Central memory CD4-positive, alpha-beta T cell (primary cell): ENCODE results near the gene MUSK.
"Not testable (repeated sequence)": the region's sequence is repeated elsewhere in the genome, so short reads cannot be mapped to it uniquely, and the experiment has no call there.

Experiments
- DNase-seq: peaks from one replicate; pipeline ENCODE4 v3.0.0; 2022

Gene MUSK

GRCh38 chr9:110812886-110813285 is 144.3 kb downstream of the MUSK start:
- DNase-seq: no peak

GRCh38 chr9:110814159-110814558 is 145.6 kb downstream of the MUSK start:
- no peak for DNase-seq

- no peak for DNase-seq
These were observed 146.8 kb downstream of the MUSK start for GRCh38 chr9:110815361-110815760.

GRCh38 chr9:110820381-110820780 is 151.8 kb downstream of the MUSK start:
- DNase-seq: no peak

- no peak for DNase-seq
These were observed 152.5 kb downstream of the MUSK start for GRCh38 chr9:110821064-110821463.

GRCh38 chr9:110825129-110825528 is 156.5 kb downstream of the MUSK start:
- not testable (repeated sequence) for DNase-seq

GRCh38 chr9:110825950-110826349 is 157.4 kb downstream of the MUSK start:
- DNase-seq: no peak

- DNase-seq: not testable (repeated sequence)
These were observed 157.8 kb downstream of the MUSK start for GRCh38 chr9:110826400-110826799.

- DNase-seq: no peak
These were observed 159.7 kb downstream of the MUSK start for GRCh38 chr9:110828264-110828663.

- DNase-seq: no peak
These were observed 161.9 kb downstream of the MUSK start for GRCh38 chr9:110830495-110830894.

GRCh38 chr9:110832926-110833325 is 164.3 kb downstream of the MUSK start:
- DNase-seq: no peak

GRCh38 chr9:110835404-110835803 is 166.8 kb downstream of the MUSK start:
- no peak for DNase-seq

- DNase-seq: no peak
These were observed 167.3 kb downstream of the MUSK start for GRCh38 chr9:110835859-110836271.

- no peak for DNase-seq
These were observed 168.9 kb downstream of the MUSK start for GRCh38 chr9:110837401-110838005.

- DNase-seq: no peak
These were observed 173.6 kb downstream of the MUSK start for GRCh38 chr9:110842169-110842568.

GRCh38 chr9:110842986-110843385 is 174.4 kb downstream of the MUSK start:
- DNase-seq: no peak

- no peak for DNase-seq
These were observed 175.5 kb downstream of the MUSK start for GRCh38 chr9:110844121-110844520.

GRCh38 chr9:110846215-110846614 is 177.6 kb downstream of the MUSK start:
- no peak for DNase-seq

- no peak for DNase-seq
These were observed 179.1 kb downstream of the MUSK start for GRCh38 chr9:110847671-110848070.

GRCh38 chr9:110850401-110851135 is 182.0 kb downstream of the MUSK start:
- DNase-seq: no peak
